GM10248 (cell line): ENCODE data around the gene STOX2.

Source experiments
- CTCF ChIA-PET: fragments of 300-600 bp; sonication (Branson Sonifier 250); formaldehyde crosslinking; extraction: SDS; loops from one replicate; lab custom pipeline; 2021; ENCODE audit warnings: antibody characterized with exemption; lab: Yijun Ruan, JAX
- POLR2A ChIA-PET: fragments of 350-650 bp; sonication (Branson Sonifier 250); formaldehyde crosslinking; extraction: SDS; loops from one replicate; lab custom pipeline; 2020; ENCODE audit warnings: antibody characterized with exemption; lab: Yijun Ruan, JAX
- DNase-seq: peaks from one replicate; pipeline ENCODE4 v3.0.0; 2012; ENCODE audit errors: extremely low spot score
- TF ChIP-seq, protein P1 (sequence below): IDR thresholded peaks from 2 replicates; pipeline ENCODE4 v1.5.1; 2012; ENCODE audit warnings: mild to moderate bottlenecking, low read depth; ENCODE audit errors: extremely low read depth, missing control alignments, control extremely low read depth

Gene STOX2

GRCh38 chr4:183935355-183936005, 30.4 kb downstream of the STOX2 start:
- DNase-seq, result no peak
- ChIA-PET POLR2A (no interaction called here), CTCF (no interaction called here)
- TF ChIP-seq, protein P1, sequence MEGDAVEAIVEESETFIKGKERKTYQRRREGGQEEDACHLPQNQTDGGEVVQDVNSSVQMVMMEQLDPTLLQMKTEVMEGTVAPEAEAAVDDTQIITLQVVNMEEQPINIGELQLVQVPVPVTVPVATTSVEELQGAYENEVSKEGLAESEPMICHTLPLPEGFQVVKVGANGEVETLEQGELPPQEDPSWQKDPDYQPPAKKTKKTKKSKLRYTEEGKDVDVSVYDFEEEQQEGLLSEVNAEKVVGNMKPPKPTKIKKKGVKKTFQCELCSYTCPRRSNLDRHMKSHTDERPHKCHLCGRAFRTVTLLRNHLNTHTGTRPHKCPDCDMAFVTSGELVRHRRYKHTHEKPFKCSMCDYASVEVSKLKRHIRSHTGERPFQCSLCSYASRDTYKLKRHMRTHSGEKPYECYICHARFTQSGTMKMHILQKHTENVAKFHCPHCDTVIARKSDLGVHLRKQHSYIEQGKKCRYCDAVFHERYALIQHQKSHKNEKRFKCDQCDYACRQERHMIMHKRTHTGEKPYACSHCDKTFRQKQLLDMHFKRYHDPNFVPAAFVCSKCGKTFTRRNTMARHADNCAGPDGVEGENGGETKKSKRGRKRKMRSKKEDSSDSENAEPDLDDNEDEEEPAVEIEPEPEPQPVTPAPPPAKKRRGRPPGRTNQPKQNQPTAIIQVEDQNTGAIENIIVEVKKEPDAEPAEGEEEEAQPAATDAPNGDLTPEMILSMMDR, result no peak

- CTCF ChIA-PET, result interaction anchor here (2.2 kb wide), 1 partner anchor 12 kb away, joined by 6 read pairs; no protein-coding TSS in a partner anchor
- POLR2A ChIA-PET, result no interaction called here
- no peak for DNase-seq
- TF ChIP-seq, protein P1, result no peak
Measured at GRCh38 chr4:183936047-183936446, 30.9 kb downstream of the STOX2 start.

DNA sequence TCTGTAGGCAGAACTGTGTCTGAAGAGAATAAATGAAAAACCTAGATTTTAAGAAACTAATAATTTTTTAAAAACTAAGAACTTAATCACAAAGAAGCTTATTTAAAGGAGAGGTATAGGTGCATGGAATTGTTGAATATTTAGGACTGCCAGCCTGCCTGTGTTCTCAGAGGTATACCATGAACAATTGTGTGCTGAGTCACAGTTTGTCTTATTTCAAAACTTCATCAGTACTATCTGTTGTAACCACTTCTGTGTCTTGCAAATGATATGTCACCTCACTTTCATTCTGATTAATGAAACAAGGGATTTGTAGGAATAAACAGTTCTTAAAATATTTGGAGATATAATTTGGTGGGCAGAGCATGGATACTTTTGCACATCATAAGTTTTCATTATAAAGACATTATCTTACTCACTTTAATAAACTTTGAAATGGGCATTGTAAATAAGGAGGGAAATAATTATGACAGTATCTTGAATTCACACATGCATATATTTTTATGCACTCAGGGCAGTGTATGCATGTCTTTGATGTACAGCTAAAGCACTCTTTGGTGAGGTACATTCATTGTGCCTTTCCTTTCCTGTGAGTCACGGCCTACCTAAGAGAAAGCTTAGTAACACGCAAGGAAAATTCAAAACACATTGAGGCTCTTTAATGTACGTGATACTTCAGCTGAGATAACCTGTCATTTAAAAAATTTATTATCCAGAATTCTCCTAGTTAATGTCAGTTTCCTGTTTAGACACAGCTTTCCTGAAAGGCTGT, 31.7 kb downstream of the STOX2 start:
- ChIA-PET POLR2A (no interaction called here), CTCF (interaction anchor here (0.8 to 2.2 kb wide), 3 partner anchors 8 to 22 kb away, joined by 3 to 6 read pairs (median 3); no protein-coding TSS in a partner anchor)
- TF ChIP-seq, protein P1, result no peak

GRCh38 chr4:183940864-183941263, 35.8 kb downstream of the STOX2 start:
- no peak for DNase-seq
- CTCF ChIA-PET, result interaction anchor here (1.6 kb wide), 1 partner anchor 10 kb away, joined by 4 read pairs; no protein-coding TSS in a partner anchor
- POLR2A ChIA-PET, result no interaction called here

More for the DNA sequence above, 31.7 kb downstream of the STOX2 start:
- no peak for DNase-seq

DNA sequence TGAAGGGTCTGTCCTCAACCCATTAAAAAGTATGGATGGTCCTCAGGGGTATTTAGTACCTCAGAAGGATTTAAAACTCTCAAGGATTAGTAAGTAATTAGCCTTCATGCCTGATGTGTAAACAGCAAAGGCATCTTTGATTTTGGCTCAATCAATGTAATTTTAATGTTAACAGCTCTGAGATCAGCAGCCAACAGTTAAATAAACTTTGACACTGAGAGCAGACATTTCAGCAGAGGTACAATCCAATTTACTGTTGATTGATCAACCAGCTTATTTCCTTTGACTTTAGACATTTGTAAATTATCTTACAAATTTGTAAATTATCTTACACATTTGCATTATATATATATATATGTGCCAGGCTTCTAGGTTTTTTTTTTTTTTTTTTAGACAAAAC, 36.9 kb downstream of the STOX2 start:
- CTCF ChIA-PET, result interaction anchor here (1.6 kb wide), 1 partner anchor 9 kb away, joined by 4 read pairs; no protein-coding TSS in a partner anchor
- DNase-seq, result no peak
- TF ChIP-seq, protein P1, result no peak
- POLR2A ChIA-PET, result no interaction called here

More at GRCh38 chr4:183940864-183941263, 35.8 kb downstream of the STOX2 start:
- TF ChIP-seq, protein P1, result no peak

- CTCF ChIA-PET, result interaction anchor here (1.0 kb wide), 2 partner anchors 18 to 106 kb away, joined by 3 read pairs; no protein-coding TSS in a partner anchor
- POLR2A ChIA-PET, result no interaction called here
- DNase-seq, result no peak
- TF ChIP-seq, protein P1, result no peak
Measured at GRCh38 chr4:183945741-183946140, 40.6 kb downstream of the STOX2 start.
